ENCODE data around the gene ERI2.

DNA sequence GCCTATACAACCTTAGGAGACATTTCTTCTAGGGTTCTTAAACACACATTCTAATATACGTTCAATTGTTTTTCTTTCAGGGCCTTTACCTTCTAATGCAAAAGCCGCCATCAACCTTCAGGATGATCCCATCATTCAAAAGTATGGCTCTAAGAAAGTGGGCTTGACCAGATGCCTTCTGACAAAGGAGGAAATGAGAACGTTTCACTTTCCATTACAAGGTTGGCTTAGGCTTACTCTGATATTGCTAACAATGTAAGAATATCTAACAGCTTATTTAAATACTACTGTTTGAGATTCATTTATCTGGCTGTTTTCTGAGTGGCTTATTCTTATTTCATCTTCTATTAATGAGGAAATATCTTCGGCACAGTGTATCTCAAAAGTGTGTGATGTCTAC, 15.4 kb upstream of the ERI2 start:
- TF ChIP-seq, protein P1, sequence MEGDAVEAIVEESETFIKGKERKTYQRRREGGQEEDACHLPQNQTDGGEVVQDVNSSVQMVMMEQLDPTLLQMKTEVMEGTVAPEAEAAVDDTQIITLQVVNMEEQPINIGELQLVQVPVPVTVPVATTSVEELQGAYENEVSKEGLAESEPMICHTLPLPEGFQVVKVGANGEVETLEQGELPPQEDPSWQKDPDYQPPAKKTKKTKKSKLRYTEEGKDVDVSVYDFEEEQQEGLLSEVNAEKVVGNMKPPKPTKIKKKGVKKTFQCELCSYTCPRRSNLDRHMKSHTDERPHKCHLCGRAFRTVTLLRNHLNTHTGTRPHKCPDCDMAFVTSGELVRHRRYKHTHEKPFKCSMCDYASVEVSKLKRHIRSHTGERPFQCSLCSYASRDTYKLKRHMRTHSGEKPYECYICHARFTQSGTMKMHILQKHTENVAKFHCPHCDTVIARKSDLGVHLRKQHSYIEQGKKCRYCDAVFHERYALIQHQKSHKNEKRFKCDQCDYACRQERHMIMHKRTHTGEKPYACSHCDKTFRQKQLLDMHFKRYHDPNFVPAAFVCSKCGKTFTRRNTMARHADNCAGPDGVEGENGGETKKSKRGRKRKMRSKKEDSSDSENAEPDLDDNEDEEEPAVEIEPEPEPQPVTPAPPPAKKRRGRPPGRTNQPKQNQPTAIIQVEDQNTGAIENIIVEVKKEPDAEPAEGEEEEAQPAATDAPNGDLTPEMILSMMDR (IDR thresholded peaks at IDR 0.05) = no peak
- TF ChIP-seq NFYB (CRISPR knock-in tag; conservative IDR thresholded peaks at IDR 0.05; ENCODE audit: low read depth) (no peak), ZNF416 (CRISPR knock-in tag; IDR thresholded peaks at IDR 0.05) (no peak), NR3C1 (CRISPR knock-in tag; conservative IDR thresholded peaks at IDR 0.05; ENCODE audit: low read depth) (no peak), SOX15 (CRISPR knock-in tag; IDR thresholded peaks at IDR 0.05) (no peak), CBFB (CRISPR knock-in tag; IDR thresholded peaks at IDR 0.05; ENCODE audit: low read depth) (no peak)
- TF ChIP-seq, protein P2, sequence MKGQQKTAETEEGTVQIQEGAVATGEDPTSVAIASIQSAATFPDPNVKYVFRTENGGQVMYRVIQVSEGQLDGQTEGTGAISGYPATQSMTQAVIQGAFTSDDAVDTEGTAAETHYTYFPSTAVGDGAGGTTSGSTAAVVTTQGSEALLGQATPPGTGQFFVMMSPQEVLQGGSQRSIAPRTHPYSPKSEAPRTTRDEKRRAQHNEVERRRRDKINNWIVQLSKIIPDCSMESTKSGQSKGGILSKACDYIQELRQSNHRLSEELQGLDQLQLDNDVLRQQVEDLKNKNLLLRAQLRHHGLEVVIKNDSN (CRISPR knock-in tag; IDR thresholded peaks at IDR 0.05) = no peak
- TF ChIP-seq, protein P3, sequence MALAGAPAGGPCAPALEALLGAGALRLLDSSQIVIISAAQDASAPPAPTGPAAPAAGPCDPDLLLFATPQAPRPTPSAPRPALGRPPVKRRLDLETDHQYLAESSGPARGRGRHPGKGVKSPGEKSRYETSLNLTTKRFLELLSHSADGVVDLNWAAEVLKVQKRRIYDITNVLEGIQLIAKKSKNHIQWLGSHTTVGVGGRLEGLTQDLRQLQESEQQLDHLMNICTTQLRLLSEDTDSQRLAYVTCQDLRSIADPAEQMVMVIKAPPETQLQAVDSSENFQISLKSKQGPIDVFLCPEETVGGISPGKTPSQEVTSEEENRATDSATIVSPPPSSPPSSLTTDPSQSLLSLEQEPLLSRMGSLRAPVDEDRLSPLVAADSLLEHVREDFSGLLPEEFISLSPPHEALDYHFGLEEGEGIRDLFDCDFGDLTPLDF (CRISPR knock-in tag; IDR thresholded peaks at IDR 0.05) = no peak
- TF ChIP-seq, protein P4, sequence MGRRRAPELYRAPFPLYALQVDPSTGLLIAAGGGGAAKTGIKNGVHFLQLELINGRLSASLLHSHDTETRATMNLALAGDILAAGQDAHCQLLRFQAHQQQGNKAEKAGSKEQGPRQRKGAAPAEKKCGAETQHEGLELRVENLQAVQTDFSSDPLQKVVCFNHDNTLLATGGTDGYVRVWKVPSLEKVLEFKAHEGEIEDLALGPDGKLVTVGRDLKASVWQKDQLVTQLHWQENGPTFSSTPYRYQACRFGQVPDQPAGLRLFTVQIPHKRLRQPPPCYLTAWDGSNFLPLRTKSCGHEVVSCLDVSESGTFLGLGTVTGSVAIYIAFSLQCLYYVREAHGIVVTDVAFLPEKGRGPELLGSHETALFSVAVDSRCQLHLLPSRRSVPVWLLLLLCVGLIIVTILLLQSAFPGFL (CRISPR knock-in tag; IDR thresholded peaks at IDR 0.05; ENCODE audit: borderline replicate concordance) = no peak

Data from WTC11 (cell line).